AG09319 (cell line): ENCODE data around the gene RBBP4.
"Not testable (repeated sequence)": the region's sequence is repeated elsewhere in the genome, so short reads cannot be mapped to it uniquely, and the experiment has no call there.

ENCODE experiments used
- DNase-seq: peaks from one replicate; pipeline ENCODE4 v3.0.0-alpha.2; 2010; ENCODE audit warnings: low read depth; ENCODE audit errors: extremely low read depth
- TF ChIP-seq, protein P1 (sequence below): IDR thresholded peaks from 2 replicates; pipeline ENCODE4 v1.5.1; 2011; ENCODE audit warnings: low read depth, mild to moderate bottlenecking, inconsistent platforms, low read length, moderate library complexity

Gene RBBP4

DNA sequence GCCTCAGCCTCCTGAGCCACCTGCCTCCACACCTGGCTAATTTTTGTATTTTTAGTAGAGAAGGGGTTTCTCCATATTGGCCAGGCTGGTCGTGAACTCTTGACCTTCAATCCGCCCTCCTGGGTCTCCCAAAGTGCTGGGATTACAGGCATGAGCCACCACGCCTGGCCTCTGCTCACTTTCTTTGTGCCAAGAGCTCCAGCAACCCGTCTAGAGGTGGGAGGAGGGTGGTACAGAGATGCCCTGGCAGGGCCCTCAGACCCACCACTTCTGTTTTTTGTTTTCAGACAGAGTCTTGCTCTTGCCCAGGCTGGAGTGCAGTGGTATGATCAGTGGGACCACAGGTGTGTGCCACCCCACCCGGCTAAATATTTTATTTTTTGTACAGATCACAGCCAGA is 58.5 kb downstream of the RBBP4 start:
- TF ChIP-seq, protein P1, sequence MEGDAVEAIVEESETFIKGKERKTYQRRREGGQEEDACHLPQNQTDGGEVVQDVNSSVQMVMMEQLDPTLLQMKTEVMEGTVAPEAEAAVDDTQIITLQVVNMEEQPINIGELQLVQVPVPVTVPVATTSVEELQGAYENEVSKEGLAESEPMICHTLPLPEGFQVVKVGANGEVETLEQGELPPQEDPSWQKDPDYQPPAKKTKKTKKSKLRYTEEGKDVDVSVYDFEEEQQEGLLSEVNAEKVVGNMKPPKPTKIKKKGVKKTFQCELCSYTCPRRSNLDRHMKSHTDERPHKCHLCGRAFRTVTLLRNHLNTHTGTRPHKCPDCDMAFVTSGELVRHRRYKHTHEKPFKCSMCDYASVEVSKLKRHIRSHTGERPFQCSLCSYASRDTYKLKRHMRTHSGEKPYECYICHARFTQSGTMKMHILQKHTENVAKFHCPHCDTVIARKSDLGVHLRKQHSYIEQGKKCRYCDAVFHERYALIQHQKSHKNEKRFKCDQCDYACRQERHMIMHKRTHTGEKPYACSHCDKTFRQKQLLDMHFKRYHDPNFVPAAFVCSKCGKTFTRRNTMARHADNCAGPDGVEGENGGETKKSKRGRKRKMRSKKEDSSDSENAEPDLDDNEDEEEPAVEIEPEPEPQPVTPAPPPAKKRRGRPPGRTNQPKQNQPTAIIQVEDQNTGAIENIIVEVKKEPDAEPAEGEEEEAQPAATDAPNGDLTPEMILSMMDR, result no peak
- DNase-seq, result no peak

DNA sequence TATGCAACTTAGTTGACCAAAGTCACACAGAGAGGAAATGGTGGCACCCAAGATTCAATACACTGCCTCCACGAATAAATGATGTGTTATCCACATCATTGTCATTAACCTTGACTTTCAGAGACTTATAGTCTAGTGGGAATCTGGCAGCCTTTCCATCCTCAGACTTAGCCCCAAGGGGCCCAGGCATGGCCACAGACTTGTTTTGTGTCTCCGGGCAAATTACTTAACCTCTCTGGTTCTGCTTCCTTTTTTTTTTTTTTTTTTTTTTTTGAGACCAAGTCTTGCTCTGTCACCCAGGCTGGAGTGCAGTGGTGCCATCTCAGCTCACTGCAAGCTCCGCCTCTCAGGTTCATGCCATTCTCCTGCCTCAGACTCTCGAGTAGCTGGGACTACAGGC is 60.2 kb downstream of the RBBP4 start:
- not testable (repeated sequence) for DNase-seq

GRCh38 chr1:32713081-32713480 is 62.1 kb downstream of the RBBP4 start:
- DNase-seq, result no peak
- TF ChIP-seq, protein P1, result no peak

GRCh38 chr1:32714277-32714676 is 63.3 kb downstream of the RBBP4 start:
- no peak for DNase-seq
- TF ChIP-seq, protein P1, result no peak

GRCh38 chr1:32715901-32716311 is 64.9 kb downstream of the RBBP4 start:
- no peak for DNase-seq
- TF ChIP-seq, protein P1, result no peak

- DNase-seq, result no peak
- TF ChIP-seq, protein P1, result no peak
Observed at GRCh38 chr1:32716312-32717148, 65.5 kb downstream of the RBBP4 start.

- TF ChIP-seq, protein P1, result no peak
- DNase-seq, result no peak
Observed at GRCh38 chr1:32717503-32717902, 66.5 kb downstream of the RBBP4 start.

GRCh38 chr1:32718036-32718435 is 67.0 kb downstream of the RBBP4 start:
- DNase-seq, result no peak

More at GRCh38 chr1:32718036-32718435, 67.0 kb downstream of the RBBP4 start:
- TF ChIP-seq, protein P1, result no peak
